Fibroblast of pulmonary artery (primary cell): ENCODE measurements around the gene CEBPE.

Source experiments
- DNase-seq: peaks from one replicate; pipeline ENCODE4 v3.0.0-alpha.2; 2010; ENCODE audit warnings: low read depth
- H3K4me3 ChIP-seq: replicated peaks from 2 replicates; pipeline ENCODE4 v1.5.1; 2011; ENCODE audit warnings: low read depth, mild to moderate bottlenecking, control low read depth, low read length, moderate library complexity
- CTCF ChIP-seq: IDR thresholded peaks from 2 replicates; pipeline ENCODE4 v1.5.1; 2011; ENCODE audit warnings: mild to moderate bottlenecking, control low read depth, low read length, inconsistent platforms; ENCODE audit errors: missing control alignments

CEBPE gene

GRCh38 chr14:23119363-23120327 is 590 bp upstream of the CEBPE start:
- DNase-seq: no peak
- no peak overlapping the region for H3K4me3 ChIP-seq
- TF ChIP-seq CTCF: no peak

- DNase-seq: no peak
- TF ChIP-seq CTCF: no peak
- H3K4me3 ChIP-seq: no peak overlapping the region
Observed at GRCh38 chr14:23117371-23118020, 1.6 kb downstream of the CEBPE start.

GRCh38 chr14:23115918-23116317 is 3.1 kb downstream of the CEBPE start:
- no peak for TF ChIP-seq CTCF
- no peak for DNase-seq
- H3K4me3 ChIP-seq: no peak overlapping the region

GRCh38 chr14:23115039-23115731 is 3.9 kb downstream of the CEBPE start:
- no peak overlapping the region for H3K4me3 ChIP-seq
- peak; percentile 94 for DNase-seq

GRCh38 chr14:23114669-23115038 is 4.4 kb downstream of the CEBPE start:
- H3K4me3 ChIP-seq: no peak overlapping the region
- TF ChIP-seq CTCF: no peak
- no peak for DNase-seq

More at GRCh38 chr14:23115039-23115731, 3.9 kb downstream of the CEBPE start:
- TF ChIP-seq CTCF: no peak

GRCh38 chr14:23114120-23114458 is 5.0 kb downstream of the CEBPE start:
- TF ChIP-seq CTCF: no peak
- DNase-seq: no peak
- H3K4me3 ChIP-seq: no peak overlapping the region
